ENCODE results near the gene ZBED2. TPM values are rescaled to one million over a fixed set of nuclear protein-coding genes. Genes with fewer than 3 reads are reported as not detected.

The ZBED2 gene, protein sequence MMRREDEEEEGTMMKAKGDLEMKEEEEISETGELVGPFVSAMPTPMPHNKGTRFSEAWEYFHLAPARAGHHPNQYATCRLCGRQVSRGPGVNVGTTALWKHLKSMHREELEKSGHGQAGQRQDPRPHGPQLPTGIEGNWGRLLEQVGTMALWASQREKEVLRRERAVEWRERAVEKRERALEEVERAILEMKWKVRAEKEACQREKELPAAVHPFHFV
- total RNA-seq (2016; rRNA removed; fragmentation: Illumina TruSeq; extraction: Trizol) (0.04 TPM in 1 of 2 replicates, not detected in the other), polyA plus RNA-seq (2011; rRNA removed) (not detected in 2 replicates), polyA minus RNA-seq (2011; rRNA and poly(A)+ RNA removed; ENCODE audit: low replicate concordance) (not detected in 2 replicates), Bru-seq, nascent RNA (percentile 16 among the genes with signal in this experiment), BruChase-seq, experiment 1, labeled RNA remaining after a 6-hour chase (not detected), BruChase-seq, experiment 2, labeled RNA remaining after a 2-hour chase (not detected)
- not detected in 2 replicates for total RNA-seq (2016; cell fraction: cytosol; rRNA removed; fragmentation: Illumina TruSeq; extraction: Trizol; ENCODE audit: low read depth)
- not detected in 2 replicates for total RNA-seq (2016; cell fraction: insoluble cytoplasmic fraction; rRNA removed; fragmentation: Illumina TruSeq; extraction: Trizol)
- not detected in 2 replicates for total RNA-seq (2016; cell fraction: membrane; rRNA removed; fragmentation: Illumina TruSeq; extraction: Trizol)
- not detected in 2 replicates for total RNA-seq (2016; cell fraction: nucleus; rRNA removed; fragmentation: Illumina TruSeq; extraction: Trizol)
- polyA plus RNA-seq (2011; cell fraction: cytosol; rRNA removed), result not detected in 2 replicates
- polyA plus RNA-seq (2011; cell fraction: nucleus; rRNA removed), result 0.05 TPM in 1 of 2 replicates, not detected in the other
- not detected in 2 replicates for polyA plus RNA-seq (2012)
- not detected in 2 replicates for polyA plus RNA-seq (2016; cell fraction: cytosol; fragmentation: Illumina TruSeq; extraction: Trizol; ENCODE audit: low read depth)
- polyA plus RNA-seq (2016; cell fraction: insoluble cytoplasmic fraction; fragmentation: Illumina TruSeq; extraction: Trizol; ENCODE audit: low read depth), result not detected in 2 replicates
- not detected in 2 replicates for polyA plus RNA-seq (2016; cell fraction: membrane; fragmentation: Illumina TruSeq; extraction: Trizol; ENCODE audit: low read depth)
- not detected in 2 replicates for polyA plus RNA-seq (2016; cell fraction: nucleus; fragmentation: Illumina TruSeq; extraction: Trizol; ENCODE audit: insufficient read depth, low read depth)
- polyA minus RNA-seq (2011; cell fraction: cytosol; rRNA and poly(A)+ RNA removed), result not detected in 2 replicates
- not detected in 2 replicates for polyA minus RNA-seq (2011; cell fraction: nucleus; rRNA and poly(A)+ RNA removed)
- long read RNA-seq, experiment 1, result 0 reads
- long read RNA-seq, experiment 2, result 0 reads

GRCh38 chr3:111595232-111595631 is at the start of gene ZBED2:
Gene ZBED2 (minus strand): TSS chr3:111595346. CDS start chr3:111594201, 1,145 bp downstream.
- Histone ChIP-seq H3K9ac (ENCODE audit: insufficient read depth, low read depth, low read length) (no peak within 1 kb of the TSS), H4K20me1 (ENCODE audit: insufficient read depth, low read length) (no peaks in the 10 kb centered on the region), H3K36me3 (replicated peaks in 1 of 2; ENCODE audit: control insufficient read depth in 1 of 2, insufficient read depth in 2 of 2, low read length in 2 of 2) (no peaks in the 10 kb centered on the region), H3K4me1 (ENCODE audit: insufficient read depth, low read length) (no peaks in the 10 kb centered on the region), H3K27me3 (ENCODE audit: control insufficient read depth in 1 of 2, insufficient read depth in 2 of 2, low read length in 2 of 2) (no peaks in the 10 kb centered on the region; a peak in 1 of 5 replicates), H3K9me3 (ENCODE audit: low read length) (no peaks in the 10 kb centered on the region), H3K4me3 (replicated peaks in 1 of 3; ENCODE audit: insufficient read depth in 1 of 3, low read depth in 2 of 3, low read length in 3 of 3) (no peak within 1 kb of the TSS), H3K27ac (ENCODE audit: extremely low read length, insufficient read depth, low read length) (no peak within 1 kb of the TSS), H2AFZ (ENCODE audit: low read length) (no peak within 1 kb of the TSS), H3K79me2 (ENCODE audit: insufficient read depth, low read length) (no peaks in the 10 kb centered on the region), H3K4me2 (ENCODE audit: low read depth, low read length) (no peak within 1 kb of the TSS)
- intact Hi-C loops (cut with micrococcal nuclease; ENCODE audit: unreplicated experiment), result no loop called here
- ChIA-PET POLR2A (no interaction called here), CTCF (ENCODE audit: low intra/inter-chr PET ratio, low total read pairs) (no interaction called here)
- no TSS peak for BruUV-seq (replicated peaks)
- DNase-seq (ENCODE audit: low spot score) (no peak), ATAC-seq (no peak), FAIRE-seq (no peak)
- TF ChIP-seq IKZF1 (IDR thresholded peaks at IDR 0.05) (no peak), ZNF296 (CRISPR knock-in tag; conservative IDR thresholded peaks at IDR 0.05) (no peak), KDM2A (CRISPR knock-in tag; IDR thresholded peaks at IDR 0.05; ENCODE audit: borderline replicate concordance, low read depth) (no peak), NFE2L2 (IDR thresholded peaks at IDR 0.05; ENCODE audit: low read length) (no peak), SMC3 (IDR thresholded peaks at IDR 0.05; ENCODE audit: low read length) (no peak), KDM6A (CRISPR knock-in tag; IDR thresholded peaks at IDR 0.05; ENCODE audit: low read depth) (no peak), TEF (CRISPR knock-in tag; IDR thresholded peaks at IDR 0.05) (no peak), MBNL3 (CRISPR knock-in tag; conservative IDR thresholded peaks at IDR 0.05) (no peak), TCF12 (IDR thresholded peaks at IDR 0.05) (no peak), TCF12 (CRISPR knock-in tag; IDR thresholded peaks at IDR 0.05) (no peak), ZNF709 (CRISPR knock-in tag; IDR thresholded peaks at IDR 0.05) (no peak), KLF15 (CRISPR knock-in tag; IDR thresholded peaks at IDR 0.05; ENCODE audit: borderline replicate concordance) (no peak), HNRNPH1 (optimal IDR thresholded peaks at IDR 0.05; ENCODE audit: low read depth, low read length) (no peak), KLF16 (CRISPR knock-in tag; IDR thresholded peaks at IDR 0.05) (no peak), ZNF704 (CRISPR knock-in tag; IDR thresholded peaks at IDR 0.05; ENCODE audit: borderline replicate concordance) (no peak)
- TF ChIP-seq, protein P1, sequence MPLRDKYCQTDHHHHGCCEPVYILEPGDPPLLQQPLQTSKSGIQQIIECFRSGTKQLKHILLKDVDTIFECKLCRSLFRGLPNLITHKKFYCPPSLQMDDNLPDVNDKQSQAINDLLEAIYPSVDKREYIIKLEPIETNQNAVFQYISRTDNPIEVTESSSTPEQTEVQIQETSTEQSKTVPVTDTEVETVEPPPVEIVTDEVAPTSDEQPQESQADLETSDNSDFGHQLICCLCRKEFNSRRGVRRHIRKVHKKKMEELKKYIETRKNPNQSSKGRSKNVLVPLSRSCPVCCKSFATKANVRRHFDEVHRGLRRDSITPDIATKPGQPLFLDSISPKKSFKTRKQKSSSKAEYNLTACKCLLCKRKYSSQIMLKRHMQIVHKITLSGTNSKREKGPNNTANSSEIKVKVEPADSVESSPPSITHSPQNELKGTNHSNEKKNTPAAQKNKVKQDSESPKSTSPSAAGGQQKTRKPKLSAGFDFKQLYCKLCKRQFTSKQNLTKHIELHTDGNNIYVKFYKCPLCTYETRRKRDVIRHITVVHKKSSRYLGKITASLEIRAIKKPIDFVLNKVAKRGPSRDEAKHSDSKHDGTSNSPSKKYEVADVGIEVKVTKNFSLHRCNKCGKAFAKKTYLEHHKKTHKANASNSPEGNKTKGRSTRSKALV (CRISPR knock-in tag; IDR thresholded peaks at IDR 0.05), result no peak
- WGBS (ENCODE audit: low lambda C conversion rate), result 64% methylated on average over 2 of the region's 2 CpGs
- in situ Hi-C loops (cut with HindIII; ENCODE audit: extremely low pct_ligation_motif_present, low pct_unique_long_range_greater_than_20kb), result no loop called here
